HG02884 (cell line): ENCODE data around the gene NIPBL.
"Not testable (repeated sequence)": the region's sequence is repeated elsewhere in the genome, so short reads cannot be mapped to it uniquely, and the experiment has no call there.

Experiments
- ATAC-seq: cut with Tn5 transposase; IDR thresholded peaks from one replicate; pipeline ENCODE4 v1.9.1; 2021; ENCODE audit warnings: mild to moderate bottlenecking, moderate library complexity; ENCODE audit not compliant: unreplicated experiment

Gene NIPBL

DNA sequence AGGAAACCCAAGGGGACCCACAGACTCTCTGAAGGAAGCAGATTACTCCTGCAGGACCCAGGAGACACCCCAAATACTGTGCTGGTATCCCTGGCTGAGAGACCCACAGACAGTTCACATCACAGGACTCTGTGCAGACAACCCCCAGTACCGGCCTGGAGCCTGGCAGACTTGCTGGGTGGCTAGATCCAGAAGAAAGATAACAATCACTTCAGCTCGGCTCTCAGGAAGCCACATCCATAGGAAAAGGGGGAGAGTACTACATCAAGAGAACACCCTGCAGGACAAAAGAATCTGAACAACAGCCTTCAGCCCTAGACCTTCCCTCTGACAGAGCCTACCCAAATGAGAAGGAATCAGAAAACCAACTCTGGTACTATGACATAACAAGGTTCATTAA is 206.4 kb downstream of the NIPBL start:
- ATAC-seq, result not testable (repeated sequence)

DNA sequence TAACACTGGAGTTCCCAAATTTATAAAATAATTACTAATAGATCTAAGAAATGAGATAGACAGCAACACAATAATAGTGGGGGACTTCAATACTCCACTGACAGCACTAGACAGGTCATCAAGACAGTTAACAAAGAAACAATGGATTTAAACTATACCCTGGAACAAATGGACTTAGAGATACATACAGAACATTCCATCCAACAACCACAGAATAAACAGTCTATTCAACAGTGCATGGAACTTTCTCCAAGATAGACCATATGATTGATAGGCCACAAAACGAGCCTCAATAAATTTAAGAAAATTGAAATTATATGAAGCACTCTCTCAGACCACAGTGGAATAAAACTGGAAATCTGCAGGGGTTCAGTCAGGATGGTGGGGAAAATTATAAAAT is 209.5 kb downstream of the NIPBL start:
- not testable (repeated sequence) for ATAC-seq

DNA sequence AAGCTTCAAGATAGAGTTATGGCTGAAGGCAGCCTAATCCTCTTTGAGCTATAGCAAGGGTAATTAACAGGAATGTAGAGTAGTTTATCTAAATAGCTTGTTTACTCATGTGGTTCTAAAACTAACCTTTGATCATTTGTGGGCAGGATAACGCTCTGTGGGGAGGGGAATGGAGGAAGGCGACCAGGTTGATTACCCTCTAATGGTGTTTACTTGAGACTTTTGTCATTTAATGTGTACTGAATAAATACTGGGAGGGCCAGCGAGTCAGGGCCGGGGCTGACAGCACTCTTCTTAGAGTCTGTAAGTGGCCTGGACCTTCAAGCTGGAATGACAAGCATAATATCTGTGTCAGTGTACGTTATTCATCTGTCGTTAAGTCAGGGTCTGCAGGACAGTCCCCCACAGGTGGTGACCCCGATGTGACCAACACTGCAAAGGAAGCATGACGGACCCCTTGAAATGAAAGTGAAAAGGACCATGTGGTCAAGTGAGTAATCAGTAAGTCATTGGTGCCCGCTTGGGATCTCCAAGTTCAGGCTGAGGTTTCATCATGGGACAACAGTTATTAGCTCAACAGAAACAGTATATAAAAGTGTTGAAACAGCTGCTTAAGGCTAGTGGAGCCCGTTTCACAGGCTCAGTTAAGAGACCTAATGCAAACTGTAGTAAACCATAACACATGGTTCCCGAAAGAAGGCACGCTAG is 210.1 kb downstream of the NIPBL start:
- ATAC-seq, result no peak

DNA sequence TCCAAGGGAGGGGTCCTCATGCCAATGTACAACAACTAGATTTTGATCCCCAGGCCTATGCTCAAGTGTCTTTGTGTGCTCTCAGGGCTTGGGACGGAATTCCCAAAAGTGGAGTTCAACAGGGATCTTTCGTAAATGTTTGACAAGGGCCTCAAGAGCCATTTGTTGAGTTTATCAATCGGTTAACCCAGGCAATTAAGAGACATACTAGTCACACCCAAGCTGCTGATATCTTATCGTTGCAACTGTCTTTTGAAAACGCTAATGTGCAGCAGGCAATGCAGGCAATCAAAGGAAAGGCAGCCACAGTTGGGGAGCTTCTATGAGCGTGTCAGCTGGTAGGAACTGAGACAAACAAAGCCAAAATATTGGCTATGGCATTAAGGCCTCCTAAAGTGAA is 211.4 kb downstream of the NIPBL start:
- no peak for ATAC-seq

DNA sequence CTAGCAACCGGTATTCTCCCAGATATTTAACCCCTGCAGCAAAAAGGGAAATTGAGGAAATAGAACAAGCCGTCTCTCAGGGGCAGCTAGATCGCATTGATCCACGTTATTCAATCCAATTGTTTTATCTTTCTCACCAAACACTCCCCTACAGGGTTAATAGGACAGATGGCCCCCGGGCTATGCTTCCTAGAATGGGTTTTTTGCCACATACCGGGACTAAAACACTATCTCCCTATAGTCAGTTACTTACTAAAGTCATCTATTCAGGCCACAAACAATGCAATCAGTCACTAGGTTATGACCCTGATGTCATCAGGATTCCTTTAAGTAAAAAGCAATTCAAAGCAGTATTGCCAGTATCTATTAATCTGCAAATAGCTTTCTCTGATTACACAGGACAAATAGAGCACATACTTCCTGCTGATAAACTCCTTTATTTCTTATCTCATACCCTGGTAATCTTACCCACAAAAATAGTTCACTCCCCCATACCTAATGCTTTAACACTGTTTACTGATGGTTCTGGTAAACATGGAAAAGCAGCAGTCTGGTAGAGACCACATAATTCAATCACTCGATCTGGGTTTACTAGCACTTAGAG is 213.7 kb downstream of the NIPBL start:
- ATAC-seq, result no peak

DNA sequence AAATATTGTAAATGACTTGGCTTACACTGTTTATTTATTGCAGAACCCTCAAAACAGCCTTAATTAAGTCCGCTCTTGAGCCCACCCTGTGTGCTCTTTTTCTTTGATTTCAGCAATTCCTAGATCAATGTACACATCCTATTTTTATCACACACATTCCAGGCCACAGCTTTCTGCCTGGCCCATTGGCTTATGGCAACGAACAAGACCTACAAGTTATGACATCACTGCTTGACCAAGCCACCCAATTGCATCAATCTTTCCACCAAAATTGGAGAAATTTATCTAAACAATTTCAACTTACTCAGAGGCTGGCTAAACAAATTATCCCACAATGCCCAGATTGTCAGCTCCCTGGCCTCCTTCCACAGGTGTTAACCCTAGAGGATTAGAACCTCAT is 214.2 kb downstream of the NIPBL start:
- no peak for ATAC-seq

DNA sequence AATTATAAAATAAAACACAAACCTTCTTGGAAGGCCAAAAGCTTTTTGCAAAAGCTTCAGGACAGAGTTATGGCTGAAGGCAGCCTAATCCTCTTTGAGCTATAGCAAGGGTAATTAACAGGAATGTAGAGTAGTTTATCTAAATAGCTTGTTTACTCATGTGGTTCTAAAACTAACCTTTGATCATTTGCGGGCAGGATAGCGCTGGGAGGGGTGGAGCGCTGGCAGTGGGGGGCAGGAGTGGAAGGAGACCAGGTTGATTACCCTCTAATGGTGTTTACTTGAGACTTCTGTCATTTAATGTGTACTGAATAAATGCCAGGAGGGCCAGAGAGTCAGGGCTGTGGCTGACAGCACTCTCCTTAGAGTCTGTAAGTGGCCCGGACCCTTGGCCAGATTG is 217.2 kb downstream of the NIPBL start:
- not testable (repeated sequence) for ATAC-seq

DNA sequence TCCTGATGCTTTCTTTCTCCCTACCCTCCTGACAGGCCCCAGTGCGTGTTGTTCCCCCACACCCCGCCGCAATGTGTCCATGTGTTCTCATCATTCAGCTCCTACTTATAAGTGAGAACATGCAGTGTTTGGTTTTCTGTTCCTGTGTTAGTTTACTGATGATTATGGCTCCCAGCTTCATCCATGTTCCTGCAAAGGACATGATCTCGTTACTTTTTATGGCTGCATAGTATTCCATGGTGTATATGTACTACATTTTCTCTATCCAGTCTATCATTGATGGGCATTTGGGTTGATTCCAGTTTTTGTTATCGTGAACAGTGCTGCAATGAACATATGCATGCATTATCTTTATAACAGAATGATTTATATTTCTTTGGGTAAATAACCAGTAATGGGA is 222.7 kb downstream of the NIPBL start:
- ATAC-seq, result not testable (repeated sequence)

DNA sequence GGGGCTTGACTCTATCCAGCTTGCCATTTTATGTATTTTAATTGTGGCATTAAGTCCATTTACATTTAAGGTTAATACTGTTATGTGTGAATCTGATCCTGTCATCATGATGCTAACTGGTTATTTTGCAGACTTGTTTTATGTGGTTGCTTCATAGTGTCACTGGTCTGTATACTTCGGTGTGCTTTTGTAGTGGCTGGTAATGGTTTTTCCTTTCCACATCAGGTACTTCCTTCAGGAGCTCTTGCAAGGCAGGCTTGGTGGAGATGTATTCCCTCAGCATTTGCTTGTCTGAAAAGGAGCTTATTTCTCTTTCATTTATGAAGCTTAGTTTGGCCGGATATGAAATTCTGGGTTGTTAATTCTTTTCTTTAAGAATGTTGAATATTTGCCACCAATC is 226.7 kb downstream of the NIPBL start:
- ATAC-seq, result no peak

DNA sequence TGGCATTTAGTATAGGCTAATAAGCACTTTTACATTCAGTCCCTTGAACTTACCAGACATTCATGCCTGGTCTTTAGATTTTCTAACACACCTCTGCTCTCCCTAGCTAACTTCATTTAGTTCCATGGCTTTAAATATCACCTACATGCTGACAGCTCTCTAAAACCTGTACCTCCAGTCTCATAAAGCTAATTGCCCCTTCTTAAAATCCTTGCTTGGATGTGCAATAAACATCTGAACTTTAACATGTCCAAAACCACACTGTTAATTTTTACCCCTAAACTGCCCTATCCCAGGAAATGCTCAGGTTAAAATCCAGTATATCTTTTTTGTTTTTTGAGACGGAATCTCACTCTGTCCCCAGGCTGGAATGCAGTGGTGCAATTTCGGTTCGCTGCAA is 232.8 kb downstream of the NIPBL start:
- ATAC-seq, result no peak

DNA sequence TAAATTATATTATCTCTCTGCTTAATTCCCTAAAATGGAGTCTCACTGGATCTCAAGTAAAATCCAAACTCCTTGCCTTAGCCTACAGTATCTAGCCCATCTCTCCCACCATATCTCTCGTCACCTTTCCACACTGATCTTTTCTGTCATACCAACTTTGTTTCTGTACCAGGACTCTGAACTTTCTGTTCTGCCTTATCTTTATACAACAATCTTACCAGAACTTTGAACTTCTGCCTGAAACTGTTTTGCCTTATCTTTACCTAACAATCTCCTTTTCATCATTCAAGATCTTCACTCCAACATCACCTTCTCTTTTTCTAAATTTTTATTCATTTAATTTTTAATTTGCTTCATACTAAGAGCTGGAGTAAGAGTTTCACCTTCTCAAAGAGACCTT is 233.6 kb downstream of the NIPBL start:
- ATAC-seq, result no peak

DNA sequence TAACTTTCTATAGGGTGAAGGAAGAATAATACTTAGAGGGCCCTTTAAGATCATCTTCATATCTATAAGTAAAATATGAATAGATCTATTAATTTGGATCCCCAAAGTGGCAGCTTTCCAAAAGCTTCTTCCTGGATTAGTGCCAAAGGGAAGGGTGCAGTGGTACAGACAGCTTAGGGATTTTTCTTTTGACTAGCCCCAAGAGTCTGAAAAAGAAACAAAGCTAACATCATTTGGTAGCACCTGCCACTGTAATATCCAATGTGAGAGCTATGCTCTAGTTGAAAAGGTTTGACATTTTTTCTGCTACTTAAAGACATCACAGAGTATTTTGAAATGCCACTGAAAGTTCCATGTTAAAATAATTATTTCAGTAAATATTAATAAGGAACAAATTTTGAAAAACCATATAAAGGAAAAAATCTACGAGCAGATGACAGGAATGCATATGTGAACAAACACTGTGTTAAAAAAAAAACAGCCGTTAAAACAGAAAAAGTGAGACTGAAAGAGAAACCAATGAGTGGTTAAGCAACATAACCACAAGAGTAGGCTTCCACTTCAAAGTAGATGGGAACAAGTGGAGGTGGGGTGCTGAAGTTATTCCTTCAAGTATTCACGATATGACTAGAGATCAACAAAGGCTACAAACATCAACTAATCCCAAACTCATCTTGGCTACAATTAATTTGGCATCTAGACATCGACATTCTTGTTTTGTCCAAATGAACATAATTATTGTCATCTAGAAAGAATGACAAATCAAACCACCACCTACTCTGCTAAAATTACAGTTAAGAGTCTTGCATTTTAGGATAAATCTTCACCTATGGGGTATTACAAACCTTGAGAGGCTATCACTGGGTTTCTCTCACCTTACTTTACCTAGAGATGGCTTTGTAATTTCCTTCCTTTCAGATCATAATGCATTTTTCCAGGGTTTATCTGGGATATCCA is 235.1 kb downstream of the NIPBL start:
- ATAC-seq, result peak; percentile 94

DNA sequence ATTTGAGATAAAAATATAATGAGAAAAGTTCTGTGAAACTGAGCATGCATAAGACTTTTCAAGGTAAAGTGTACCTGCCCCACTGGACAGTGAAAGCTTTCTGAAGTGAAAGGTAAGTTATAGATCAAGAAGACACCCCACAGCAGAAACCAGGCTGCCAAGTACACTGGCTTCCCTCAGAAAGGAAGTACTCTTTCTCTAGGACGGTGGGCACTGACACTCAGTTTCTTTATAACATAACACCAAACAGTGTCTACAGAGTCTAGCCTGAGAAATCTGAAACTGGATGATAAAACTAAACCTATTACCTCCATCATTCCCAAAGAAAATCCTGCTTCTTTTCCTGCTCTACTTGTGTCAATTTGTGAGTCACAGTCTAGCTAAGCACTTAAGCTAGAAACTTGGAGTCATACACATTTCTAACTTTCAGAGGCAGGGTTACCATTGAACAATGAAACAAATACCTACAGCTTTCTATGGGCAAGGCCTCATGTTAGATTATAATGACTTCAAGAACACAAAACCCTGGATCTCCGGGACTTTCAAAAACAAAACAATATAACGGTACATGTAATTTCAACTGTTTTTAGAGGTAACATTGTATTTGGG is 235.9 kb downstream of the NIPBL start:
- no peak for ATAC-seq
